Fibroblast of lung (primary cell): ENCODE measurements around the gene INHBE. TPM values are rescaled to one million over a fixed set of nuclear protein-coding genes. Genes with fewer than 3 reads are reported as not detected.
"Not testable (repeated sequence)": the region's sequence is repeated elsewhere in the genome, so short reads cannot be mapped to it uniquely, and the experiment has no call there.

Experiments
- DNase-seq, 2 donors: peaks; one replicate each; pipeline versions ENCODE4 v3.0.0 to v3.0.0-alpha.2; 2010; ENCODE audit warnings: low read depth in 2 of 2
- H2AFZ ChIP-seq: 2 replicates; pipeline ENCODE4 v1.5.1; 2012; ENCODE audit warnings: low read length, control low read depth, inconsistent platforms
- H3K27ac ChIP-seq: 2 replicates; pipeline ENCODE4 v1.5.1; 2011; ENCODE audit warnings: low read length, control low read depth; ENCODE audit not compliant: insufficient read depth
- H3K27me3 ChIP-seq: 2 replicates; pipeline ENCODE4 v1.5.1; 2011; ENCODE audit warnings: mild to moderate bottlenecking, low read length; ENCODE audit not compliant: control insufficient read depth, insufficient read depth
- H3K36me3 ChIP-seq: 2 replicates; pipeline ENCODE4 v1.5.1; 2011; ENCODE audit warnings: low read length; ENCODE audit not compliant: control insufficient read depth, insufficient read depth
- H3K4me1 ChIP-seq: 2 replicates; pipeline ENCODE4 v1.5.1; 2011; ENCODE audit warnings: low read length; ENCODE audit not compliant: control insufficient read depth, insufficient read depth; ENCODE audit errors: extremely low read depth
- H3K4me2 ChIP-seq: 2 replicates; pipeline ENCODE4 v1.5.1; 2011; ENCODE audit warnings: low read length, control low read depth; ENCODE audit not compliant: insufficient read depth; ENCODE audit errors: extremely low read depth
- H3K4me3 ChIP-seq, 4 experiments: fragments of 200-600 bp in 1 of 4; sonication (generic) in 1 of 4; replicated peaks in 1 of 4; 2 replicates each; pipeline ENCODE4 v1.5.1; 2011 to 2016; ENCODE audit warnings: low read length in 4 of 4, low read depth in 3 of 4, mild to moderate bottlenecking in 3 of 4, control low read depth in 2 of 4, inconsistent platforms in 1 of 4, mixed read lengths in 1 of 4; ENCODE audit not compliant: insufficient read depth in 1 of 4; ENCODE audit errors: control extremely low read depth in 1 of 4
- H3K79me2 ChIP-seq: 2 replicates; pipeline ENCODE4 v1.5.1; 2012; ENCODE audit warnings: mild to moderate bottlenecking, low read length, inconsistent platforms; ENCODE audit not compliant: control insufficient read depth, insufficient read depth
- H3K9ac ChIP-seq: 2 replicates; pipeline ENCODE4 v1.5.1; 2011; ENCODE audit warnings: mild to moderate bottlenecking, low read length, control low read depth; ENCODE audit not compliant: insufficient read depth
- H3K9me3 ChIP-seq: 2 replicates; pipeline ENCODE4 v1.5.1; 2012; ENCODE audit warnings: low read depth, low read length; ENCODE audit not compliant: control insufficient read depth, insufficient read depth
- H4K20me1 ChIP-seq: 2 replicates; pipeline ENCODE4 v1.5.1; 2011; ENCODE audit warnings: low read length; ENCODE audit not compliant: control insufficient read depth, insufficient read depth; ENCODE audit errors: extremely low read depth
- CTCF ChIP-seq, 2 donors: IDR thresholded peaks in 1 of 2; conservative IDR thresholded peaks in 1 of 2; 1 replicate in 1 of 2; 2 replicates in 1 of 2; pipeline ENCODE4 v1.5.1; 2011 to 2012; ENCODE audit warnings: low read length in 2 of 2, control low read depth in 1 of 2, inconsistent platforms in 1 of 2, low read depth in 1 of 2, mild to moderate bottlenecking in 1 of 2
- EZH2 ChIP-seq: IDR thresholded peaks from 2 replicates; pipeline ENCODE4 v1.5.1; 2012; ENCODE audit warnings: low read length, control low read depth, mild to moderate bottlenecking; ENCODE audit errors: missing control alignments
- polyA minus RNA-seq: library from RNA; depleted of rRNA, polyadenylated mRNA; stranded (reverse); fragments of >200 nt; gene quantifications from 2 replicates; pipeline ENCODE4 v1.2.3, GENCODE V29; 2011; ENCODE audit warnings: low replicate concordance
- polyA plus RNA-seq, 2 donors: library from polyadenylated mRNA; depleted of rRNA in 1 of 2; stranded (reverse) in 1 of 2; unstranded in 1 of 2; fragments of >200 nt; gene quantifications; 2 replicates each; pipeline ENCODE4 v1.2.1, GENCODE V29; 2011 to 2012; ENCODE audit warnings: missing spikeins in 1 of 2
- total RNA-seq: library from RNA; depleted of rRNA; stranded (reverse); fragments of >200 nt; gene quantifications from 2 replicates; pipeline ENCODE4 v1.2.1, GENCODE V29; 2014

The INHBE gene
- total RNA-seq, result 9.2 and 26.4 TPM in 2 replicates
- 0.41 and 0.67 TPM in 2 replicates for polyA plus RNA-seq
- polyA plus RNA-seq (2012), result 0.40 and 1.0 TPM in 2 replicates
- not detected in 2 replicates for polyA minus RNA-seq

- Histone ChIP-seq H3K4me3 (peak within 1 kb of the TSS in 1 of 4 experiments; percentile 59), H3K9ac (no peak within 1 kb of the TSS), H3K4me2 (no peak within 1 kb of the TSS), H3K4me1 (peaks cover 25% of the 10 kb centered on the region), H3K79me2 (no peaks in the 10 kb centered on the region), H3K9me3 (no peaks in the 10 kb centered on the region), H2AFZ (no peak within 1 kb of the TSS), H3K27ac (no peak within 1 kb of the TSS), H3K27me3 (no peaks in the 10 kb centered on the region), H3K36me3 (no peaks in the 10 kb centered on the region), H4K20me1 (no peaks in the 10 kb centered on the region)
- peak; percentile 69 to 95 for DNase-seq
- TF ChIP-seq EZH2 (no peak), CTCF (conservative IDR thresholded peaks at IDR 0.05 in 1 of 2, IDR thresholded peaks at IDR 0.05 in 1 of 2; ENCODE audit: low read depth in 1 of 2, low read length in 2 of 2) (no peak)
Observed at GRCh38 chr12:57454566-57455373, at the start of gene INHBE. INHBE (plus strand) TSS chr12:57455307; CDS start chr12:57455537, 230 bp downstream.

GRCh38 chr12:57410534-57410933, 44.6 kb upstream of the INHBE start:
- TF ChIP-seq EZH2, result no peak
- no peak for TF ChIP-seq CTCF (conservative IDR thresholded peaks at IDR 0.05 in 1 of 2, IDR thresholded peaks at IDR 0.05 in 1 of 2; ENCODE audit: low read depth in 1 of 2, low read length in 2 of 2)
- DNase-seq, result no peak
- H4K20me1 ChIP-seq, result no peaks in the 10 kb centered on the region

GRCh38 chr12:57414160-57414559, 40.9 kb upstream of the INHBE start:
- not testable (repeated sequence) for H3K4me1 ChIP-seq, H3K27ac ChIP-seq, H2AFZ ChIP-seq, H3K9me3 ChIP-seq, DNase-seq, H3K36me3 ChIP-seq, H4K20me1 ChIP-seq, H3K9ac ChIP-seq, H3K27me3 ChIP-seq, H3K4me3 ChIP-seq, H3K4me2 ChIP-seq
- H3K79me2 ChIP-seq, result peaks cover 10% of the 10 kb centered on the region

More at GRCh38 chr12:57410534-57410933, 44.6 kb upstream of the INHBE start:
- H3K9ac ChIP-seq, result no peak overlapping the region
- no peak overlapping the region for H2AFZ ChIP-seq
- H3K79me2 ChIP-seq, result peaks cover 4% of the 10 kb centered on the region
- no peaks in the 10 kb centered on the region for H3K27me3 ChIP-seq
- H3K36me3 ChIP-seq, result no peaks in the 10 kb centered on the region
- no peaks in the 10 kb centered on the region for H3K4me1 ChIP-seq
- H3K9me3 ChIP-seq, result no peaks in the 10 kb centered on the region
- H3K4me3 ChIP-seq, result no peak overlapping the region
- H3K27ac ChIP-seq, result no peak overlapping the region
- no peak overlapping the region for H3K4me2 ChIP-seq
